ENCODE measurements around the gene CDHR5. TPM values are rescaled to one million over a fixed set of nuclear protein-coding genes. Genes with fewer than 3 reads are reported as not detected.
A peak's percentile ranks its signal among the peaks of the same experiment; 100 is the strongest.

CDHR5 gene
- total and polyA plus RNA-seq, 5 donors from 2014 or later: not detected

DNA sequence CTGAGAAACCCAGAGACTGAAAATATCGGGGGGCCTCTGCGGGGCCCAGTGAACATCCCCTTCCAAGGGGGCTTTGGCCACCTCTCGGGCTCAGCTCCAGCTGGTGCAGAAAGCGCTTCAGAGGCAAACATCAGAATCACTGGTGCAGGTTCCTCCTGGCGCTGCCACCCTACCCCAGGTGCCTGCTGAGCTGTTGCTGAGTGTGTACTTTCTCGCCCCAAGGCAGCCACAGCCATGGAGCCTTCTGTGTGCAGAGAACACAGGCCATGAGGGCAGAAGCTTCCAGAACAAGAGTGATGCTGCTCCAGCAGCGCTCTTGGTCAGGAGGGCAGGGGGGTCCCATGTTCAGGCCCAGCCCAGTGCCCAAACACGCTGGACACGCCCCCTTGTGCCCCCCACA, 18.6 kb upstream of the CDHR5 start:
- no peak for DNase-seq
- no peak for ATAC-seq (ENCODE audit: low read depth in 2 of 2)

DNA sequence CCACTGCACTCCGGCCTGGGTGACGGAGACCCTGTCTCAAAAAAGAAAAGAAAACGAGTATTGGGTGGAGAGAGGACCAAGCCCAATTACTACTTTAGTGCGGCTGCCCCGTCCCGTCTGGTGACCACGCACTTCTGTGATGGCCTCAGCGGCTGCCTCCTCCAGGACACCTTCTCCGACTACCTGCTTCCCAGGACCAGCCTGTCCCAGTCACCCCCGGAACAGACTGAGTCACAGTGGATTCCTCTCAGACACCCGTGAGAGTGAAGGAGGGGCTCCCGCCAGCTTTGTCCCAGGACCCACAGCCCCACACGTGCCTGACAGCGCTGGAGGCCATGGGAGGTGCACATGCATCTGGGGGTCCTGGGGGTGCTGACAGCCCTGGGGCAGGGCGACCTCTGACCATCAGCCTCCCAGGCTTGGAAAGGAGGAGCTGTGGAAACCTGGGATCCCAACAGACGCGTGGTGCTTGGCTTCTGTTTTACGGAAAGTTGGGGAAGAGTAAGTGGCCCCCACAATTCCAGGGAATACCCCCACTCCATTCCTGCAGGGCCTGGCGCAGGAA, 17.1 kb upstream of the CDHR5 start:
- Mint-ChIP-seq H3K27me3 (peaks cover 23% of the 10 kb centered on the region), H3K4me1 (peaks cover 0 to 12% (median 0%) of the 10 kb centered on the region in 4 donors), H3K9me3 (no peaks in the 10 kb centered on the region), H3K27ac (peak overlapping the region in 1 of 3 donors; percentile 25), H3K4me3 (no peak overlapping the region), H3K36me3 (no peaks in the 10 kb centered on the region)
- peaks cover 5% of the 10 kb centered on the region for H3K36me3 ChIP-seq (ENCODE audit: control insufficient read depth, insufficient read depth, low read length)
- ATAC-seq (ENCODE audit: low read depth in 2 of 2) (no peak), DNase-seq (no peak)
- H3K27me3 ChIP-seq (ENCODE audit: control insufficient read depth, insufficient read depth, low read length): no peaks in the 10 kb centered on the region
- no peaks in the 10 kb centered on the region for H3K9me3 ChIP-seq (ENCODE audit: control insufficient read depth in 2 of 2, low read length in 2 of 2)
- no peak overlapping the region for H3K27ac ChIP-seq (ENCODE audit: insufficient read depth, low read length, poor library complexity, severe bottlenecking)
- H3K4me3 ChIP-seq (ENCODE audit: low read depth, low read length): no peak overlapping the region
- peaks cover 12% of the 10 kb centered on the region for H3K4me1 ChIP-seq (ENCODE audit: control insufficient read depth, insufficient read depth, low read length, poor library complexity, severe bottlenecking)

More for the DNA sequence above, 18.6 kb upstream of the CDHR5 start:
- peaks cover 13% of the 10 kb centered on the region for H3K27me3 Mint-ChIP-seq
- H3K27ac Mint-ChIP-seq: no peak overlapping the region
- Histone ChIP-seq H3K4me3 (ENCODE audit: low read depth, low read length) (no peak overlapping the region), H3K4me1 (ENCODE audit: control insufficient read depth, insufficient read depth, low read length, poor library complexity, severe bottlenecking) (peaks cover 4% of the 10 kb centered on the region), H3K27me3 (ENCODE audit: control insufficient read depth, insufficient read depth, low read length) (no peaks in the 10 kb centered on the region), H3K9me3 (ENCODE audit: control insufficient read depth in 2 of 2, low read length in 2 of 2) (no peaks in the 10 kb centered on the region), H3K36me3 (ENCODE audit: control insufficient read depth, insufficient read depth, low read length) (peaks cover 5% of the 10 kb centered on the region), H3K27ac (ENCODE audit: insufficient read depth, low read length, poor library complexity, severe bottlenecking) (no peak overlapping the region)
- peaks cover 0 to 7% (median 0%) of the 10 kb centered on the region in 4 donors for H3K4me1 Mint-ChIP-seq
- no peaks in the 10 kb centered on the region for H3K36me3 Mint-ChIP-seq
- no peak overlapping the region for H3K4me3 Mint-ChIP-seq
- H3K9me3 Mint-ChIP-seq: no peaks in the 10 kb centered on the region

DNA sequence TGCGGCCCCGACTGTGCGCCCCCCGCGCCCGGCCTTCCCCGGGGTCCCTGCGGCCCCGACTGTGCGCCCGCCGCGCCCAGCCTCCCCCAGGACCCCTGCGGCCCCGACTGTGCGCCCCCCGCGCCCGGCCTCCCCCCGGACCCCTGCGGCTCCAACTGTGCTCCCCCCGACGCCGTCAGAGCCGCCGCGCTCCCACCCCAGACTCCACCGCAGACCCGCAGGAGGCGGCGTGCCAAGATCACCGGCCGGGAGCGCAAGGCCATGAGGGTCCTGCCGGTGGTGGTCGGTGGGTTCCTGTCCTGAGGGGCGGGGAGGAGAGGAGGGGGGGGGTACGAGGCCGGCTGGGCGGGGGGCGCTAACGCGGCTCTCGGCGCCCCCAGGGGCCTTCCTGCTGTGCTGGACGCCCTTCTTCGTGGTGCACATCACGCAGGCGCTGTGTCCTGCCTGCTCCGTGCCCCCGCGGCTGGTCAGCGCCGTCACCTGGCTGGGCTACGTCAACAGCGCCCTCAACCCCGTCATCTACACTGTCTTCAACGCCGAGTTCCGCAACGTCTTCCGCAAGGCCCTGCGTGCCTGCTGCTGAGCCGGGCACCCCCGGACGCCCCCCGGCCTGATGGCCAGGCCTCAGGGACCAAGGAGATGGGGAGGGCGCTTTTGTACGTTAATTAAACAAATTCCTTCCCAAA, 15.4 kb upstream of the CDHR5 start:
- H3K27me3 ChIP-seq (ENCODE audit: control insufficient read depth, insufficient read depth, low read length): no peaks in the 10 kb centered on the region
- H3K4me1 Mint-ChIP-seq: peaks cover 0 to 13% (median 0%) of the 10 kb centered on the region in 4 donors
- no peaks in the 10 kb centered on the region for H3K9me3 Mint-ChIP-seq
- no peak for DNase-seq
- H3K4me3 ChIP-seq (ENCODE audit: low read depth, low read length): no peak overlapping the region
- ATAC-seq (ENCODE audit: low read depth in 2 of 2): peak in 1 of 2 donors; percentile 18
- no peak overlapping the region for H3K27ac ChIP-seq (ENCODE audit: insufficient read depth, low read length, poor library complexity, severe bottlenecking)
- no peak overlapping the region for H3K27ac Mint-ChIP-seq
- peaks cover 17% of the 10 kb centered on the region for H3K4me1 ChIP-seq (ENCODE audit: control insufficient read depth, insufficient read depth, low read length, poor library complexity, severe bottlenecking)
- H3K36me3 ChIP-seq (ENCODE audit: control insufficient read depth, insufficient read depth, low read length): peaks cover 5% of the 10 kb centered on the region
- no peaks in the 10 kb centered on the region for H3K36me3 Mint-ChIP-seq
- no peaks in the 10 kb centered on the region for H3K9me3 ChIP-seq (ENCODE audit: control insufficient read depth in 2 of 2, low read length in 2 of 2)
- peak overlapping the region in 1 of 4 donors; percentile 62 for H3K4me3 Mint-ChIP-seq
- peaks cover 29% of the 10 kb centered on the region for H3K27me3 Mint-ChIP-seq

DNA sequence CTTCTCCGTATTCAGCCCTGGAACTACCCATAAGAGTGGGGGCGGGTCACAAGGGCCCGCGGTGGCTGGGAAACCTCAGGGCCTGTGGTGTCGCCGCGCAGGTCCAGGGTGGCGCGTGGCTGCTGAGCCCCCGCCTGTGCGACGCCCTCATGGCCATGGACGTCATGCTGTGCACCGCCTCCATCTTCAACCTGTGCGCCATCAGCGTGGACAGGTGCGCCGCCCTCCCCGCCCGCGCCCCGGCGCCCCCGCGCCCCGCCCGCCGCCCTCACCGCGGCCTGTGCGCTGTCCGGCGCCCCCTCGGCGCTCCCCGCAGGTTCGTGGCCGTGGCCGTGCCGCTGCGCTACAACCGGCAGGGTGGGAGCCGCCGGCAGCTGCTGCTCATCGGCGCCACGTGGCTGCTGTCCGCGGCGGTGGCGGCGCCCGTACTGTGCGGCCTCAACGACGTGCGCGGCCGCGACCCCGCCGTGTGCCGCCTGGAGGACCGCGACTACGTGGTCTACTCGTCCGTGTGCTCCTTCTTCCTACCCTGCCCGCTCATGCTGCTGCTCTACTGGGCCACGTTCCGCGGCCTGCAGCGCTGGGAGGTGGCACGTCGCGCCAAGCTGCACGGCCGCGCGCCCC, 14.7 kb upstream of the CDHR5 start:
- Histone ChIP-seq H3K27ac (ENCODE audit: insufficient read depth, low read length, poor library complexity, severe bottlenecking) (no peak overlapping the region), H3K4me1 (ENCODE audit: control insufficient read depth, insufficient read depth, low read length, poor library complexity, severe bottlenecking) (peaks cover 17% of the 10 kb centered on the region), H3K36me3 (ENCODE audit: control insufficient read depth, insufficient read depth, low read length) (peaks cover 5% of the 10 kb centered on the region), H3K27me3 (ENCODE audit: control insufficient read depth, insufficient read depth, low read length) (no peaks in the 10 kb centered on the region), H3K9me3 (ENCODE audit: control insufficient read depth in 2 of 2, low read length in 2 of 2) (no peaks in the 10 kb centered on the region), H3K4me3 (ENCODE audit: low read depth, low read length) (no peak overlapping the region)
- Mint-ChIP-seq H3K27ac (no peak overlapping the region), H3K4me3 (no peak overlapping the region), H3K36me3 (no peaks in the 10 kb centered on the region), H3K4me1 (peaks cover 0 to 13% (median 0%) of the 10 kb centered on the region in 4 donors), H3K9me3 (no peaks in the 10 kb centered on the region), H3K27me3 (peaks cover 37% of the 10 kb centered on the region)
- peak in 1 of 2 donors; percentile 26 for ATAC-seq (ENCODE audit: low read depth in 2 of 2)
- no peak for DNase-seq

DNA sequence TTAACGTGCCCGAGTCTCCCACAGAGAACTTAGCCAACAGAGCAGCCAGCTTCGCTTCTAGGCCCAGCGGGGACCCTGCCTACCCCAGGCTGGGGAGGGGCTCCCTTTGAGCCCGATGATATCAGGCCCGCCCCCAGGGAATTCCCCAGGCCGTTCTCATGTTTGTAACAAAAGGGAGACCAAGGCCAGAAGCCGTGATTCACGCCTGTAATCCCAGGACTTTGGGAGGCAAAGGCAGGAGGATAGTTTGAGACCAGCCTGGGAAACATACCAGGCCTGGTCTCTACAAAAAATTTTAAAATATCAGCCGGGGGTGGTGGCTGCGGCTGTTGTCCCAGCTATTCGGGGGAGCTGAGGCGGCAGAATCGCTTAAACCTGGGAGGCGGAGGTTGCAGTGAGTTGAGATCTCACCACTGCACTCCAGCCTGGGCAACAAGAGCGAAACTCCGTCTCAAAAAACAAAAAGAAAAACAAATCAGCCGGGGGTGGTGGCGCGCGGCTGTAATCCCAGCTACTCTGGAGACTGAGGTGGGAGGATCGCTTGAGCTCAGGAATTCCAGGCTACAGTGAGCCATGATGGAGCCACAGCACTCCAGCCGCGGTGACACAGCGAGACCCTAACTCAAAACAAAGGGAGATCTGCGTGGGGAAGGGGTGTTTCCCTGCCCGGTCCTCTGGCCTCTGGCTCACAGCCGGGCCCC, 14.0 kb upstream of the CDHR5 start:
- Histone ChIP-seq H3K4me1 (ENCODE audit: control insufficient read depth, insufficient read depth, low read length, poor library complexity, severe bottlenecking) (peaks cover 17% of the 10 kb centered on the region), H3K36me3 (ENCODE audit: control insufficient read depth, insufficient read depth, low read length) (peaks cover under 1% of the 10 kb centered on the region), H3K9me3 (ENCODE audit: control insufficient read depth in 2 of 2, low read length in 2 of 2) (no peaks in the 10 kb centered on the region), H3K27ac (ENCODE audit: insufficient read depth, low read length, poor library complexity, severe bottlenecking) (no peak overlapping the region), H3K4me3 (ENCODE audit: low read depth, low read length) (no peak overlapping the region), H3K27me3 (ENCODE audit: control insufficient read depth, insufficient read depth, low read length) (no peaks in the 10 kb centered on the region)
- no peaks in the 10 kb centered on the region for H3K36me3 Mint-ChIP-seq
- peaks cover 37% of the 10 kb centered on the region for H3K27me3 Mint-ChIP-seq
- H3K4me3 Mint-ChIP-seq: peak overlapping the region in 2 of 4 donors; percentile 28 to 39
- ATAC-seq (ENCODE audit: low read depth in 2 of 2) (no peak), DNase-seq (no peak)
- H3K9me3 Mint-ChIP-seq: no peaks in the 10 kb centered on the region
- peaks cover 0 to 13% (median 0%) of the 10 kb centered on the region in 4 donors for H3K4me1 Mint-ChIP-seq
- peak overlapping the region in 1 of 3 donors; percentile 73 for H3K27ac Mint-ChIP-seq

DNA sequence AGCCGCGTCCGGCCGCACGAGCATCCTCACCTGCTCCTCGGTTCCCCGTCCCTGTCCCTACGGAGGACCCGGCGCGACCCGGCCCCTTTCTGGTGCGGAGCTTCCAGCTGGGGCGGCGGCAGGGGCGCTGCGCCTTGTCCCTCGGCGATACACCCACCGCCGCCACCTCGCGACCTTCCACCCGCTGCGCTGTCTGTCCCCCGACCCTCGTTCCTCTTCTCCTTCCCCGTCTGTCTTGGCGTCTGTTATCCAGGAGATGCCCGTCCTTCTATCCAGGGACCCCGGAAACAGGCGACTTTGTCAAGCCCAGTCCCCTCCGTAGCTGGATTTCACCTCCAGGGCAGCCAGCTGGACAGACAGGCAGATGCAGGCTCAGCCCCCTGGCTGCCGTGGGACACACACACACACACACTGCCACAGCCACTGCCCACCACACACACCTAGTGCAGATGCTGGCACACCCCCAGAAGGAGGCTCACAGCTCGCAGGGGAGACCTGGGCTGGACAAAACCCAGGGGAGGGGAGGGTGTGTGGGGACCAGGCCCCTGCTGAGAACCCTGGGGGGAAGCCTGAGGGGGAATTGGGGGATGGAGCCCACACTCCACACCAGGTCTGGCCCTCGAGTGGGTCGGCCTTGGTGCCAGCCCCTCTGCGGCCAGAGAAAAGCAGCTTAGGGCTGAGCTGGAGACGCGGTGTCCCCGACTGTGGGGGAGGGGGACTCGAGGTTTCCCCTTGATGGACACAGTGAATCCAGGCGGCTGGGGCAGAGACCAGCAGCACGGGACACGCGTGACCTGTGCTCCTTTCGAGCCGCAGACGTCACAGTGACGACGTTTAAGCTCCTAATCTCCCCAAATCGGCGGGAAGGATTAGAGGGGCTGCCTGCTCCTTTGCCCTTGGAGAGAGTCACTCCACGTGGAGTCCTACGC, 13.1 kb upstream of the CDHR5 start:
- no peaks in the 10 kb centered on the region for H3K36me3 ChIP-seq (ENCODE audit: control insufficient read depth, insufficient read depth, low read length)
- H3K9me3 ChIP-seq (ENCODE audit: control insufficient read depth in 2 of 2, low read length in 2 of 2): no peaks in the 10 kb centered on the region
- Mint-ChIP-seq H3K36me3 (no peaks in the 10 kb centered on the region), H3K4me3 (peak overlapping the region in 1 of 4 donors; percentile 63), H3K9me3 (no peaks in the 10 kb centered on the region), H3K27ac (no peak overlapping the region), H3K27me3 (peaks cover 40% of the 10 kb centered on the region), H3K4me1 (peaks cover 0 to 13% (median 0%) of the 10 kb centered on the region in 4 donors)
- ATAC-seq (ENCODE audit: low read depth in 2 of 2) (peak in 1 of 2 donors; percentile 2), DNase-seq (no peak)
- H3K4me1 ChIP-seq (ENCODE audit: control insufficient read depth, insufficient read depth, low read length, poor library complexity, severe bottlenecking): peaks cover 17% of the 10 kb centered on the region
- no peak overlapping the region for H3K4me3 ChIP-seq (ENCODE audit: low read depth, low read length)
- no peaks in the 10 kb centered on the region for H3K27me3 ChIP-seq (ENCODE audit: control insufficient read depth, insufficient read depth, low read length)
- H3K27ac ChIP-seq (ENCODE audit: insufficient read depth, low read length, poor library complexity, severe bottlenecking): no peak overlapping the region

DNA sequence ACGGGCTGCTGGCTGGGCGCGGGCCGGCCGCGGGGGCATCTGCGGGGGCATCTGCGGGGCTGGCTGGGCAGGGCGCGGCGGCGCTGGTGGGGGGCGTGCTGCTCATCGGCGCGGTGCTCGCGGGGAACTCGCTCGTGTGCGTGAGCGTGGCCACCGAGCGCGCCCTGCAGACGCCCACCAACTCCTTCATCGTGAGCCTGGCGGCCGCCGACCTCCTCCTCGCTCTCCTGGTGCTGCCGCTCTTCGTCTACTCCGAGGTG, 12.5 kb upstream of the CDHR5 start:
- Mint-ChIP-seq H3K27me3 (peaks cover 46% of the 10 kb centered on the region), H3K9me3 (no peaks in the 10 kb centered on the region)
- no peak for ATAC-seq (ENCODE audit: low read depth in 2 of 2)

More for the DNA sequence above, 12.5 kb upstream of the CDHR5 start:
- Mint-ChIP-seq H3K4me1 (peaks cover 0 to 13% (median 0%) of the 10 kb centered on the region in 4 donors), H3K4me3 (peak overlapping the region in 1 of 4 donors; percentile 63), H3K27ac (no peak overlapping the region), H3K36me3 (no peaks in the 10 kb centered on the region)
- H3K36me3 ChIP-seq (ENCODE audit: control insufficient read depth, insufficient read depth, low read length): no peaks in the 10 kb centered on the region
- H3K4me1 ChIP-seq (ENCODE audit: control insufficient read depth, insufficient read depth, low read length, poor library complexity, severe bottlenecking): peaks cover 17% of the 10 kb centered on the region
- no peak overlapping the region for H3K27ac ChIP-seq (ENCODE audit: insufficient read depth, low read length, poor library complexity, severe bottlenecking)
- DNase-seq: no peak
- H3K27me3 ChIP-seq (ENCODE audit: control insufficient read depth, insufficient read depth, low read length): no peaks in the 10 kb centered on the region
- no peaks in the 10 kb centered on the region for H3K9me3 ChIP-seq (ENCODE audit: control insufficient read depth in 2 of 2, low read length in 2 of 2)
- H3K4me3 ChIP-seq (ENCODE audit: low read depth, low read length): no peak overlapping the region

Measured in CD4-positive, CD25-positive, alpha-beta regulatory T cell (primary cell).